HUES6 (cell line): ENCODE measurements around the gene NOP14.
"Not testable (repeated sequence)": the region's sequence is repeated elsewhere in the genome, so short reads cannot be mapped to it uniquely, and the experiment has no call there.

Experiments
- H3K27ac ChIP-seq: 2 replicates; pipeline ENCODE4 v1.7.0; 2013; ENCODE audit warnings: low read depth, mild to moderate bottlenecking, low read length, inconsistent platforms
- H3K27me3 ChIP-seq: 2 replicates; pipeline ENCODE4 v1.6.1; 2013; ENCODE audit warnings: low read length; ENCODE audit not compliant: control insufficient read depth, insufficient read depth
- H3K36me3 ChIP-seq: 2 replicates; pipeline ENCODE4 v1.6.1; 2013; ENCODE audit warnings: low read length; ENCODE audit not compliant: control insufficient read depth, insufficient read depth
- H3K4me1 ChIP-seq: 2 replicates; pipeline ENCODE4 v1.6.1; 2013; ENCODE audit warnings: low read length; ENCODE audit not compliant: control insufficient read depth, insufficient read depth
- H3K4me3 ChIP-seq: 2 replicates; pipeline ENCODE4 v1.5.1; 2013; ENCODE audit warnings: low read depth, low read length
- H3K9ac ChIP-seq: one replicate; pipeline ENCODE4 v1.6.1; 2013; ENCODE audit warnings: mild to moderate bottlenecking, low read length
- H3K9me3 ChIP-seq: 2 replicates; pipeline ENCODE4 v1.6.1; 2013; ENCODE audit warnings: low read depth, low read length; ENCODE audit not compliant: control insufficient read depth, insufficient read depth

The NOP14 gene

GRCh38 chr4:2928242-2929176, 34.7 kb downstream of the NOP14 start:
- no peaks in the 10 kb centered on the region for H3K9me3 ChIP-seq
- no peaks in the 10 kb centered on the region for H3K27me3 ChIP-seq
- H3K36me3 ChIP-seq: peaks cover 85% of the 10 kb centered on the region
- H3K4me1 ChIP-seq: peaks cover 24% of the 10 kb centered on the region
- no peak overlapping the region for H3K27ac ChIP-seq
- no peak overlapping the region for H3K4me3 ChIP-seq
- no peak overlapping the region for H3K9ac ChIP-seq

GRCh38 chr4:2927696-2928075, 35.5 kb downstream of the NOP14 start:
- H3K27ac ChIP-seq: no peak overlapping the region
- H3K36me3 ChIP-seq: peaks cover 83% of the 10 kb centered on the region
- H3K27me3 ChIP-seq: no peaks in the 10 kb centered on the region
- H3K9ac ChIP-seq: no peak overlapping the region
- H3K4me3 ChIP-seq: no peak overlapping the region
- no peaks in the 10 kb centered on the region for H3K9me3 ChIP-seq
- peaks cover 25% of the 10 kb centered on the region for H3K4me1 ChIP-seq

GRCh38 chr4:2927016-2927695, 36.0 kb downstream of the NOP14 start:
- Histone ChIP-seq H3K27ac (no peak overlapping the region), H3K27me3 (no peaks in the 10 kb centered on the region), H3K9ac (no peak overlapping the region), H3K36me3 (peaks cover 79% of the 10 kb centered on the region), H3K4me3 (no peak overlapping the region), H3K9me3 (no peaks in the 10 kb centered on the region), H3K4me1 (peaks cover 29% of the 10 kb centered on the region)

GRCh38 chr4:2925931-2926860, 37.0 kb downstream of the NOP14 start:
- H3K4me3 ChIP-seq: no peak overlapping the region
- H3K36me3 ChIP-seq: peaks cover 70% of the 10 kb centered on the region
- H3K9me3 ChIP-seq: no peaks in the 10 kb centered on the region
- H3K27me3 ChIP-seq: no peaks in the 10 kb centered on the region
- no peak overlapping the region for H3K9ac ChIP-seq
- H3K4me1 ChIP-seq: peaks cover 32% of the 10 kb centered on the region
- 0 out of 2 replicates have a peak overlapping the region, but pooled peaks have one; percentile 4 for H3K27ac ChIP-seq

- peaks cover 63% of the 10 kb centered on the region for H3K36me3 ChIP-seq
These were observed 37.7 kb downstream of the NOP14 start for GRCh38 chr4:2925496-2925895.

GRCh38 chr4:2924765-2925301, 38.4 kb downstream of the NOP14 start:
- no peak overlapping the region for H3K4me3 ChIP-seq
- no peak overlapping the region for H3K27ac ChIP-seq
- no peak overlapping the region for H3K9ac ChIP-seq
- no peaks in the 10 kb centered on the region for H3K9me3 ChIP-seq
- H3K36me3 ChIP-seq: peaks cover 56% of the 10 kb centered on the region
- H3K27me3 ChIP-seq: no peaks in the 10 kb centered on the region
- peaks cover 32% of the 10 kb centered on the region for H3K4me1 ChIP-seq

More at GRCh38 chr4:2925496-2925895, 37.7 kb downstream of the NOP14 start:
- Histone ChIP-seq H3K27ac (0 out of 2 replicates have a peak overlapping the region, but pooled peaks have one; percentile 4), H3K4me3 (no peak overlapping the region), H3K9me3 (no peaks in the 10 kb centered on the region), H3K27me3 (no peaks in the 10 kb centered on the region), H3K9ac (no peak overlapping the region), H3K4me1 (peaks cover 32% of the 10 kb centered on the region)

GRCh38 chr4:2924286-2924685, 38.9 kb downstream of the NOP14 start:
- H3K27me3 ChIP-seq: no peaks in the 10 kb centered on the region
- H3K4me3 ChIP-seq: no peak overlapping the region
- no peak overlapping the region for H3K9ac ChIP-seq
- H3K4me1 ChIP-seq: peaks cover 32% of the 10 kb centered on the region
- H3K9me3 ChIP-seq: no peaks in the 10 kb centered on the region
- peaks cover 51% of the 10 kb centered on the region for H3K36me3 ChIP-seq
- no peak overlapping the region for H3K27ac ChIP-seq

GRCh38 chr4:2923668-2924173, 39.5 kb downstream of the NOP14 start:
- Histone ChIP-seq H3K9me3 (no peaks in the 10 kb centered on the region), H3K27ac (peak overlapping the region; percentile 79; the same call in 1 of the 2 replicates), H3K4me1 (peaks cover 32% of the 10 kb centered on the region), H3K27me3 (no peaks in the 10 kb centered on the region), H3K36me3 (peaks cover 46% of the 10 kb centered on the region), H3K9ac (peak overlapping the region; percentile 1), H3K4me3 (no peak overlapping the region)

GRCh38 chr4:2923141-2923551, 40.1 kb downstream of the NOP14 start:
- H3K4me3 ChIP-seq: peak overlapping the region; percentile 35; the same call in 1 of the 2 replicates
- H3K27me3 ChIP-seq: no peaks in the 10 kb centered on the region
- H3K9me3 ChIP-seq: no peaks in the 10 kb centered on the region
- H3K9ac ChIP-seq: peak overlapping the region; percentile 63
- peak overlapping the region; percentile 79; the same call in 1 of the 2 replicates for H3K27ac ChIP-seq
- peaks cover 42% of the 10 kb centered on the region for H3K36me3 ChIP-seq
- peaks cover 28% of the 10 kb centered on the region for H3K4me1 ChIP-seq

GRCh38 chr4:2922453-2923101, 40.6 kb downstream of the NOP14 start:
- Histone ChIP-seq H3K9ac (peak overlapping the region; percentile 63), H3K36me3 (peaks cover 37% of the 10 kb centered on the region), H3K27ac (peak overlapping the region; percentile 79; the same call in 1 of the 2 replicates)

More at GRCh38 chr4:2922453-2923101, 40.6 kb downstream of the NOP14 start:
- H3K9me3 ChIP-seq, H3K4me3 ChIP-seq, H3K27me3 ChIP-seq: not testable (repeated sequence)
- peaks cover 28% of the 10 kb centered on the region for H3K4me1 ChIP-seq
